Inflammatory macrophage treated with lipopolysaccharide for 1 hour (primary cell): ENCODE results near the gene KCNK1.
"Not testable (repeated sequence)": the region's sequence is repeated elsewhere in the genome, so short reads cannot be mapped to it uniquely, and the experiment has no call there.

Experiments
- DNase-seq, 2 donors: peaks; one replicate each; pipeline ENCODE4 v3.0.0-alpha.2; 2020 to 2022

The KCNK1 gene

GRCh38 chr1:233608988-233609387 lies 4.9 kb upstream of the KCNK1 start:
- no peak for DNase-seq

DNA sequence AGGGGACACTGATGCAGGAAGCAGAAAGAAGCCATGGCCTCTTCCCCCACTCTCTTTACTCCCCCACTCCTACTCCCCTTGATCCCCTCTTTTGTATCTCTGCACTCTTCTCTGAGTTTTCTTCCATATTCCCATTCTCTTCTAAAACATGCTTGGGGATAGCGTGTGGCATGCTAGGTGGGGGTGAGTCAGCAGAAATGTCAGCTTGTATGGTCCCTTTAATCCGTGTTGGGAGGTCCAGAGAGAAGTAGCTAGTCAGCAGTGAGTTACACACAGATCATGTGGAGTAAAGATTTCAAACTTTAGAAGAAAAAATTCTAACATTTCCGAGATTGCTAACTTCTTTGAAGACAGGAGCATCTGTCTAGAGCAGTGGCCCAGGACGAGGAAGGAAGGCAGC lies 4.0 kb upstream of the KCNK1 start:
- DNase-seq = no peak

DNA sequence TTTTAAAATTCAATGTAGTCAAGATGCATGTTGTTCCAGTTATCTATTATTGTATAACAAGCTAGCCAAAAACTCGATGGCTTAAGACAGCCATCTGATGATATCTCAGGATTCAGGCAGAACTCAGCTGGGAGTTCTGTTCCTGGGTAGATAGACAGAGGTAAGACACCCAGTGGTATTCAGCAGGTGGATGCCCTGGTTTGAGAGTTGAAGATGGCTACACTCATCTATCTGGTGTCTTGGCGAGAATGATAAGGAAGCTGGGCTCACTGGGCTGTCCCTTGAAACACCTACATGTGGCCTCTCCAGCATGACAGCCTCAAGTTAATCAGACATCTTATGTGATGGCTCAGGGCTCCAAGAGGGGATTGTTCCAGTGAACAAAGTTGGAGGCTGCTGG lies 3.3 kb upstream of the KCNK1 start:
- no peak for DNase-seq

DNA sequence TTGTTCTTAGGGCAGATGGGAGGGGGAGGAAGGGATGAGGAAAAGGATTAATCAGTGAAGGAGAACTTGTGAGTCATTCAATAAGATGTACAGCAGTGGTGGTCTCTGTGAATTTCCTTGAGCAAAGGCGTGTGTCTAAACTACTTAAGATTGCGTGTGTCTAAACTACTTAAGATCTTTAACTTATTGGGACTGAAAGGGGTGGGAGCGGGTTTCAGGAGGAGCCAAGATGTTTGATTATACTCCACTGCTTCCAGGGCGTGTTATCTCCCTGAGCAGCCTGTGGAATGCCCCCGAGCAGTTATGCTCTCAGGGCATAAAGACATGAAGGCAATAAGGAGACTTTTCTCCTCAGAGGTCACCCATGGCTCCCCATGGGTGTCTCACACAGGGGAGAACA lies 2.5 kb upstream of the KCNK1 start:
- DNase-seq = not testable (repeated sequence)

DNA sequence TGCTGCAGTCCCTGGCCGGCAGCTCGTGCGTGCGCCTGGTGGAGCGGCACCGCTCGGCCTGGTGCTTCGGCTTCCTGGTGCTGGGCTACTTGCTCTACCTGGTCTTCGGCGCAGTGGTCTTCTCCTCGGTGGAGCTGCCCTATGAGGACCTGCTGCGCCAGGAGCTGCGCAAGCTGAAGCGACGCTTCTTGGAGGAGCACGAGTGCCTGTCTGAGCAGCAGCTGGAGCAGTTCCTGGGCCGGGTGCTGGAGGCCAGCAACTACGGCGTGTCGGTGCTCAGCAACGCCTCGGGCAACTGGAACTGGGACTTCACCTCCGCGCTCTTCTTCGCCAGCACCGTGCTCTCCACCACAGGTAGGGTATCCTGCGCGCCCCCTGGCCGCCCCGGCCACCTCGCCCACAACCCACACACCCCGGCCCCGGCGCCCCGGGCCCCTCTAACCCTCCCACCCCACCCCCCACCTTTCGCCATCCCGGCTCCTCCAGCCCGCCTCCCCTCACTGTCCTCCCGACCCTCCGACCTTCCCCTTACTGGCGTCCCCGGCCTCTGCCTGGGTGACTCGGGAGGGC lies 352 bp downstream of the KCNK1 start:
- DNase-seq = no peak

DNA sequence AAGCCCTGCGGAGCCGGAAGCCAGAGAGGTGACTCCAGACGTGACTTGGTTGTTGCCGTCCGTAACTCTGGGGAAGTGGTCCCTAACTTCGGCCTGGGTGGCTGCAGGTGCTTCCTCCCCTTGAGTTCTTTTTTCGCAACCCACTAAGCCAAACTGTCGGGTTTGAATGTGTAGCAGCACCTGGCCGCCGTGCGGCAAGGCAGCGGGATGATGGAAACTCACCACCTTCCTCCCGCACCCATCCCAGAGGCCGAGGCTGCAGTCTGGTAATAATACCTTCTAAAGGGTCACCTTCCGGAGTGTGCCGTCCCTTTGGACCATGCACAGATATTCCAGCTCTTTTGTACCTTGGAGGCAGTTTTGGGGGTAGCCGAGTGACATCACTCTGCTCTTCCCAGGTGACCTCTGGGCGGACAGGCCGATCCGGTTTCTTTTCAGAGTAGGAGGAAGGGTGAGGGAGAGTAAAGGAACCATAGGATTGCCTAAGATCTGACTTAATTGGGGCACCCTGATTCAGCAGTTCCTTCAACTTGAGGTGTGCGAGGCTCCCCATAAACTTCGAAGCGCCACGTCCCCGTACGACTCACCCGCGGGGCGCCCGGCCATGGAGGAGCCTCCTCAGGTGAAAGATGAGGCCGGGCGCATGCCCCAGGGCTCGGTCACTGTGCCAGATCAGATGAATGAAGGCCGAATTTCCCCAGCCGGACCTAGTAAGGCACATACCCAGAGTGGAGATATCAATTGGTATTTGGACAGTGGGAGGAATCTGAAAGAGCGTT lies 1.0 kb downstream of the KCNK1 start:
- no peak for DNase-seq

DNA sequence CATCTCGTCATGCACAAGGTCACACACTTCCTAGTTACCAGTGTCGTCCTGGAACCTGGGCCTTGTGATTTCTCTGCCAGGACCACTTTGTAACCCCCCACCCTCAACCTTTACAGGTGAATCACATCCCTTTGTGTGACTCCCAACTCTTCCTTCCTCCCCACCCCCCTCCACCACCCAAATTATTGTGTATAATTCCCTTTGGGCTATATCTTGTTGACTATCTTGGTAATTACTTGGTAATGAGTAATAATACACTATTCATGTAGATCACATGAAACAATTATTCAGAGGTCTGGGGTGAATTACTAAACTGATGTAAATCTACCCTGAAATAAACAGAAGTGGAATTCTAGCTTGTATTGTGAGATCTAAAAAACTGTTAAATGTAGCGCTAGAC lies 1.7 kb downstream of the KCNK1 start:
- DNase-seq = no peak

DNA sequence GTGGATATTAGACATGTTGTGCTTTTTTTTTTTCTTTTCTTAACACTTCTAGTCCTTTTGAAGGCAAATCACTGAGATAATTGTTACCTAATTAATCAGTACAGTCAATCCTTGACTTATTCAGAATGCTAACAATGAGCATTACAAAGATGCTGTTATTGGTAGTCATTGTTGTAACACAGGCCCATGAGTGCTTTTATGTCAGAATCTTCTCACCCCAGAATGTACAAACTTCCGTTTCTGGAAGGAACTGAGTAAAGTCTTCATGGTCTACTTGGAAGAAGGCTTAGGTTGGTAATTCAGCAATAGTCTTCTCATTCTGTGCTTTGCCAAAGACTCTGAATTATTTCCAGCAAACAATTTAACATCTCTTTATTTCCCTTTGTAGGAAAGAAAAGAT lies 3.1 kb downstream of the KCNK1 start:
- no peak for DNase-seq

- DNase-seq = not testable (repeated sequence)
Observed at GRCh38 chr1:233619414-233619813, 5.5 kb downstream of the KCNK1 start.

DNA sequence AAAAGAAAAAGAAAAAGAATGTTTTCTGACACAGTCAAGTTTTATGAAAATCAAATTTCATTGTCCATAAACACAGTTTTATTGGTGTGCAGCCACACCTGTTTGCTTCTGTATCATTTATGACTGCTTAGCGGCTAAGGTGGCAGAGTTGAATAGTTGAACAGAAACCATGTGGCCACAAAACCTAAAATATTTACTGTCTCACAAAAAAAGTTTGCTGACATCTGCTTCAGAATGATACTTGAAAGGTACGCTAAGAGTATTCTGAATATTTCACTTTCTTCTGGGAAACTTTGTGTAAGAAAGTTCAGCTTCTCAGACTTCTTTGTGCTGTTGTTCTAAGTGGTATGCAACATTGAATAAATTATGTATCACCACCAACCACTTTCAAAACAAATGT lies 6.2 kb downstream of the KCNK1 start:
- no peak for DNase-seq

DNA sequence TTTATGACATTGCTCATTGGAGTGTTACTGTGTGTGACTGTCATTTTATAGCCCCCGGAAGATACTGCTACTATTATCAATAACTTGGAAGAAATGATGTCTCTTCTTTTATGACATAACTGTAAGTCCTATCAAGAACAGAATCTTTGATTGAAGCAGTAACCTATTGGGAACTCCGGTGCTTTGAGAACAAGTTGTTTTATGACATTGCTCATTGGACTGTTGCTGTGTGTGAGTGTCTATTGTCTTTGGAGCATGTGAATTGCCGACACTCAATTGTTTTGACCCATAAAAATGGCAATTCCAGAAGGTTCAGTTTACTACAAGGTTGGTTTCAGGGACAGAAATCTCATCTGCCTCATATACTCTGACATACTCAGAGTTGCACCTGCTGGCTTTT lies 8.0 kb downstream of the KCNK1 start:
- no peak for DNase-seq

- DNase-seq = no peak
Observed at GRCh38 chr1:233624289-233624688, 10.4 kb downstream of the KCNK1 start.

GRCh38 chr1:233625087-233625486 lies 11.2 kb downstream of the KCNK1 start:
- no peak for DNase-seq

- DNase-seq = no peak
Observed at GRCh38 chr1:233625510-233625981, 11.6 kb downstream of the KCNK1 start.

- DNase-seq = no peak
Observed at GRCh38 chr1:233627376-233627775, 13.5 kb downstream of the KCNK1 start.

DNA sequence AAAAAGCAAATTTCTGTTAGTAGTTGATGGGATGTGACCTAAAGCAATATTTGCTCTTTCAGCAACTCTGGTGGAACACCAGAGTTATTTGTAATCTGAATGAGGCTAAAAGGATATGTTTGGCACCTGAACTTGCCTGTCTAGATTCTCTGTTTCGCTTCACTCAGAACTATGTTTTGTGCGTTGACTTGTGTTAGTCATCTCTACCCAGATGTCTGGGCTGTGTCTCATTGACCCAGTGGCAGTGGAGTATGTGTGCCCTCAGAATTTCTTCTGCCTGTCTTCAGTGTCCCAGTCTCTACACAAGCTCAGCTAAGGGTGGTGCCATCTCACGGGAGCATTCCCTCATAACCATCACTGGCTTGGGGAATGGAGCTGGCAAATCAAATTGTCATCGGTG lies 13.9 kb downstream of the KCNK1 start:
- no peak for DNase-seq

DNA sequence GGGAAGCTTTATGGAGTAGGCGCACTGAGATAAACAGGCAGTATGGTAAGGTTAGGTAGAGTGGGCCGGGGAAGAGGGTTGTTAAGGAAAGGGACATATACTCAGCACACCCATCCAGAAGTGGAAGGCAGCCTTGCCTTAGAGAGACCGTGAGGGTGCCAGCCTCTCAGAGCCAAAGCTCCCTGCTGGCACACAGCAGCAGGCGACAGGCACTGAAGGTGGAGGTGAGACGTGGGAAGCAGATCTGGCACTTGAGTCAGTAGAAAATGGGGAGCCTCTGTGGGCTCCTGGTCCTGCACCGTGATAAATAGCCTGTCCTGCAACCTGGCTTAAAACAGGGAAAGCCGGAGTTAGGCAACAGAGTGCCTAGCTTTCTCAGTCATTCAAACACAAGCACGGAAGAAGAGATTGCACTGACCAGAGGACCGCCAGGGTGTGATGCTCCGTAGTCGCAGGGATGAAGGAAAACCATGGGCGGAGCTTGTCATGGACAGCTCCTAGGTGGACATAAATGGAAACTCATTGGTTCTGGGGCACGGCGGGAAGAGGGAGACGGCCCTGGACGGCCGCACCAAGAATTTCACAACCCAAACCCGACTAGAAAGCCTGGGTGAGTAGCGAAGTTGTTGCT lies 15.5 kb downstream of the KCNK1 start:
- no peak for DNase-seq

DNA sequence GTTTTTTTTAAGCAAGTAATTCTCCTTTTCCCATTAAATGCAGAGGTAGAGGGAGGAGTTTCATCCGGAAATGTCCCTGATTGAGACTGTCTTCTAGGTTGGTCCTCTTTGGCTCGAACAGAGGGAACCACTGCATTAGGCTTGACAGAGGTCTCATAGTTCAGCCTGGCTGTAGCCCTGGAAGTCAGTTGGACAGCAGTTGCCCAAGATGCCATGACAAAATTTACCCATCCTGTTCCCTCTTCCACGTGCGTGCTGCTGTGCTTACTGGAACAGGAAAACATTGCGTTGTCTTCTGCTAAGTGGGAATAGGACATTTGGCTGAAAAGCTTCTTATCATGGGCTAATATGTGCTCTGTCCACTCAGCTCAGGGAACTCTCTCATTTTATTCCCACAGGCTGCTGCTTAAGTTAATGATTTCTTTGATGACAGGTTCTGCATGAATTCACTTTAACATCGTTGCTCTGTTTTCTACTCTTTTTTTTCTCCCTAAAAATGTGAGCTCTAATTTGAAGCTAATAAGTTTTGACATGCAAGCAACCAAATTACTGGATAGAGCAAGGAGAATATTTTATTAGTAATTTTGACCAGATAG lies 18.0 kb downstream of the KCNK1 start:
- no peak for DNase-seq

GRCh38 chr1:233632436-233632835 lies 18.5 kb downstream of the KCNK1 start:
- DNase-seq = no peak

GRCh38 chr1:233635765-233636502 lies 22.0 kb downstream of the KCNK1 start:
- DNase-seq = no peak

DNA sequence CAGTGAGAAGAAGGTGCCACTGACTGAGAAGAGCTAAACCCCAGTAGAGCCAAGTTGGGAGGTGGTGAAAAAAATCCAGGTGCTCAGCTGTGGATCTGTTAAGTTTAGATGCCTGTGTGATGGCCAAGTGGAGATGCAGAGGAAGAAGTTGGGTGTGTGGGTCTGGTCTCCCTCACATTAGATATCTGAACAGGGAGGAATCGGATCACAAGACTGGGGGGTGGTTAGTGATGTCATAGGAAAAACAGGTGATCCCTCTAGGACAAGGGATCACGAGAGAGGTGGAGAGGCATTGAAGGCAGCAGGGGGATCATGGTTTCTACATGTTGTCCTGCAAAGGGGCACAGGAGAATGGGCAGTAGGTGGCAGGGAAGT lies 22.6 kb downstream of the KCNK1 start:
- no peak for DNase-seq

DNA sequence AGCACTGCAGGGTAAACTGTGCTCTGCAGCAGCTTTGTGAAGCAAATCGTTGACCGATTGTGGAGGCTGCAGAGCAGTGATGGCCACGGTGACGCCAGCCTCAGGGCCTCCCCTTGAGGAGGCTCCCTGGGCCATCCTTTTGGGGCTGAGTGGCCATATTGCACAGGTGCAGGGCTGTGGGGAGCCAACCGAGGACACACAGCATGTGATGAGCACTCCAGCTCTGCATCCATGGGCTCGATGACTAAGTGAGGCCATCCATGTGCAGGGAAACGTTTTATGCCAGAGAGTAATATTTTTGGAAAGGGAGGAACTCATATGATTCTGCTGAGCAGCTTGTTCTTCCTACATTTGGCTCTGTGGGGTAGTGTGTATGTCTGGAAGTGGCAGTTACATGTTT lies 24.6 kb downstream of the KCNK1 start:
- DNase-seq = no peak

- no peak for DNase-seq
Observed at GRCh38 chr1:233639611-233640010, 25.7 kb downstream of the KCNK1 start.
